HG03066 (cell line): ENCODE measurements around the gene TGM3.

Experiments
- ATAC-seq: cut with Tn5 transposase; IDR thresholded peaks from one replicate; pipeline ENCODE4 v1.9.1; 2021; ENCODE audit warnings: low read depth; ENCODE audit not compliant: unreplicated experiment

TGM3 gene

DNA sequence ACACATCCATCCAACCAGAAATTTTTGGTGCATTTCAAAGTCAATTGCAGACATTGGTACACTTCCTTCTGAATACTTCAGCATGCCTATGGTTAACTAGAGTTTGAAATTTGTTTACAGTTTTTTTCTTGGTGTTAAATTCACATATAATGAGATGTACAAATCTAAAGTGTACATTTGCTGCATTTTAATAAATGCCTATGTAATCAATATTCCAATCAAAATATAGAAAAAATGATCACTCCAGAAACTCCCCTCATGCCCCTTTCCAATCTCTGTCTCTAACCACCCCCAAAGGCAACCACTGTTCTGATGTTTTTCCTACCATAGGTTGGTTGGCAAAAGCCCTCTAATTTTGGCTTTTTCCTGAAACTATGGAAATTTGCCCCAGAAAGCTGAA lies 77.3 kb downstream of the TGM3 start:
- ATAC-seq: no peak

DNA sequence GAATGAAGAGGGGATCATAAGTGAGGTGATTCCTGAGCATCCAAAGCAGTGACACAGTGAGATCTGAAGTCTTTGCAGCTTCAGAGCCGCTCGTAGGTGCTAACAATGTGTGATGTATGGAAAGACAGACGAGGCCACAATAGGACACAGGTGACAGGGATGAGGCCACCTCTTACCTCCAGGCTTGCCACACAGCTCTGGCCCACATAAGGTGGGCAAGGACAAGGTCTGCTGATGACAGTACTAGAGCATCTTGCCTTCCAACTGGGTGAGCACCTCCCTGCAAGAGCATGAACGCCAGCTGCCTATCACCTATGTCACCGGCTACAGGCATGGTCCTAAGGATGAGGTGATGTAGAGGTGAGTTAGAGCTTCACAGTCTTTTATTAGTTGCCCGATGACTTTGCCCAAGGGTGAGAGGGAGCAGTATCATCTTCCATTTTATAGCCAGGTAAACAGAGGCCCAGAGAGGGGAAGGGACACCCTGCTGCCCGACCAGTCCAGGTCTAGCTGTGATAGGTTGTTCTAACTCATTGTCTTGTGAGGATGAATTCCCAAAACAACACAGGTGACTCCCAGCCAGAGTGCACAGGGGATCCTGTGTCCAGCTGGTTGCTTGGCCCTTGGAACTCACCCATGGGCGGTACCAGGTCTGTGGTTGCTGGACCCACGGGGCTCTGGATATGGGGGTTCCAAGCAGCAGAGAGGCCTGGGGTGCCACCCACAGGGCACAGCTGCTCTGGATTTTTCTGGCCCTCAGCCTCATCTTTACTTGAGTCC lies 78.7 kb downstream of the TGM3 start:
- no peak for ATAC-seq

DNA sequence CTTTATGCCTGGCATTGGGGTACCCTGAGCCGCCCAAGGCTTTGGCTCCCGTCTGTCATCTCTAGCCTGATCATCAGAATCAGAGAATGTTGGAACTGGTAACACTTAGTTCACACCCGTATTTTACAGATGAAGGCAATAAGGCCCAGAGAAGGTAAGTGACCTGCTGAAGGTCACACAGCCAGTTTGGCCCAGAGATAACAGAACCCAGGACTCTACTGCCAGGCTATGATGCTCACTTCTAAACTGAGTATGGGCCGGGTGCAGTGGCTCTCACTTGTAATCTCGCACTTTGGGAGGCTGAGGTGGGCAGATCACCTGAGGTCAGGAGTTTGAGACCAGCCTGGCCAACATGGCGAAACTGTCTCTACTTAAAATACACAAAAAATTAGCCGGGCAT lies 83.1 kb downstream of the TGM3 start:
- ATAC-seq: no peak

DNA sequence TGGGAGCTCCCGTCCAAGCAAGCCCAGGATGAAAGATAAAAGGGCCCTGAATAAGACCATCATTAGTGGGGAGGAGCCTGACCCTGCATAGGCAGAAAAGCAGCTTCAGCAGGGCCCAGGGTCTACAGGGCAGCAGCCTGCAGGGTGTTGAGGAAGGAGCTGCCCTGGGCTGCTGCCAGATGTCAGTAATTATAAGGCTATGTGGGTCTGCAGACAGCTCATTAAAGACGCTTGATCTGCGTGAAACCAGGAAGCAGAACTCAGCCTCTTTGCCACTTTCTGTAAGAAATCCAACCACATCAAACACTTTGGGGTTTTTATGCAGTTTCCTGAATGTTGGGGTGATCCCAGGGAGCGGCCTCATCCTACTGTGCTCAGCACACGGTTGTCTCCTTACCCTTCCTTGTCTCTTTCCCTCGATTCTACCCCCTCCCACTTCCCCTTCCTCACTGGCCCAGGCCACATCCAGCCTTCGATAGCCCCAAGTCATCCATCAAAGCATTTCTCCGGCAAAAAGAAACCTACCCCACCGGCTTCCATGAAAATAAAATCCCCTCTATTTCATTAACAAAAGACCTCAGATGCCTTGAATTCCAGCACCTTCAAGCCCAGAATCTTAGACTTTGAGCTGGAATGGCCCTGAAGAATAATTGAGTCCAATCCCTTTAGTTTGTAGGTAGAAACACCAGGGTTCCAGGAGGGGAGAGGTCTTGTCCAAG lies 83.9 kb downstream of the TGM3 start:
- ATAC-seq: no peak

DNA sequence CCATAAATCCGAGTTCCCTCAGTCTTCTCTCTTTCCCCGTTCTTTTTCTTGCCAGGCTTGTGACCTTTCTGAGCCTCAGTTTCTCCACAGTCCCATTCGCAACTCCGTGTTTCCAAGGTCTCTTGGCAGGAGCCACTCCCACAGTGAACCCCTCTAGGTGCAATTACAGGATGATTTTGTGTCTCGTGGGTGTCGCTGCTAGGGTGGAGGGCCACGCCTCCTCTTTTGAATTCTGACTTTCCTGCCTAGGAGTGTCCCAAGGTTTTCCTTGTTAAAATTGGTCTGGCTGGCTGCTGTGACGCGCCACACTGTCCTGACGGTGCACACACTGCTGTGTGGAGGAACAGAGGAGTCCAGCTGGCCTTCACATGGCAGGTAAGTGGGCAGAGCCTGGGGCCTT lies 84.8 kb downstream of the TGM3 start, which contains the start of gene TGM6:
TGM6 (plus strand) TSS at position 301 of the 400 bp plus-strand sequence; CDS start at position 369, 68 bp downstream.
- no peak for ATAC-seq

DNA sequence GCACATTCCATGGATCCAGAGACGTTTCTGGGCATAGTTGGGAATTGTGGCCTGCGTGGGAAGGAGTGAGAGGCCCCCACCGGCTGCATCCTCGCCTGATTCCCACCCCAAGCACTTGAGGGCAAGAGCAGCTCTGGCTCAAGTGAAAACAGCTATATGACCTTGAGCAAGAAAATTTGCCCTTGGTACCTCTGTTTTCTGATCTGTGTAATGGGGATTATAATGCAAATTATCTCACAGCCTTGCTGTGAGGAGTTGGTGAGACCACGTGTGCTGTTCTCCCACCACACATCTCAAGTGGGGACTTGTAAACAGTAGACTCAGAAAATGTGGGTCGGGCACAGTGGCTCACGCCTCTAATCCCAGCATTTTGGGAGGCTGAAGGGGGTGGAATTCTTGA lies 85.5 kb downstream of the TGM3 start:
- ATAC-seq: no peak

DNA sequence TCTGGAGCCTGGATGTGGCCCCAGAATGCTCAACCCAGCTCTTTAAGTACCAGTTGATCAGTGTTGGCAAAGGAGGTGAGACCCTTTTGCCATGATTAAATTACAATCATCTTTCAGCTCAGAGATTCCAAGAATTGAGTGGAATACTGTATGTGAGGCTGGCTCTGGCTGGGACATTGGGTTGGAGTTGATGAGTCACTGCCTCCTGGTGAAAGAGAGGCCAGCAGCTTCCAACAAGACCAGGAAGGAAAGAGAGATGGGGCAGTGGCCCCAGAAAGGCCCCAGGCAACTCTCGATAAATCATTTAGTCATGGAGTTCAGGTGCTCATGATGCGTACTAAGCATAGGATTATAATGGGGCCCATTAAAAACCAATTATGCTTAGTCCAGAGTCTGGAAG lies 87.0 kb downstream of the TGM3 start:
- ATAC-seq: no peak

DNA sequence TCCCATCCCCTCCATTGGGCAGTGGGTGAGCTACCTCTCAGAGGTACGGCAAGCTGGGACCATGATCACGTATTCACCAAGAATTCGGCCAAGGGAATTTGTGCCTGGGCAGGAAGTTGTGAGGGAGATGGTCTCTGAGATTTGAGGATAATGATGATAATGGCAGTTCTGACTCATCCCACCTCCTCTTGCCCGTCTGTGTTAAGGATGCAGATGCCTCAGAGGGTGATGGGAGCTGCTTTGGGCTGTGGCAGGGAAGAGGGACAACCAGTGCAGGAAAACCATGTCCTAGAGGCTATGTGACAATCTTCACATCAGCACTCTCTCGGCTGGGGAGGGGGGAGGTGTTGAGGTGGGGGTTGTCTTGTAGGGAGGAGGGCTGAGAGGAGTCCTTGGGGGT lies 89.2 kb downstream of the TGM3 start:
- ATAC-seq: no peak

DNA sequence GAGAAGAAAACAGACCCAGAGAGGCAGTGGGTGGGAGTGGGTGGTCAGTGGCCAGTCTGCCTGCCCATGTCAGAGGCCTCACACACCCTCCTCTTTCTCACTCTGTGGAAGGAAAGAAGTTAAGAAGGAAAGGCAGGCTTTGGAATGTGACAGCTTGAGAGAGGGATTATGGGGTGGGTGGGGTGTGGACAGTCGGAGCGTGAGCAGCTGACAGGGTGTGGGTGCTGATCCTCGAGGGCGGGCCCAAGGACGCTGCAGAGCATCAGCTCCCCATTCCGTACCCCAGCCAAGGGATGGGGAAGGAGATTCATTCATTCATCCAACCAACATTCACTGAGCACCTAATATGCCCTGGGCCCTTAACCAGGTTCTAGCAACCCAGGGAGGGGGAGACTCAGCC lies 89.7 kb downstream of the TGM3 start:
- no peak for ATAC-seq

DNA sequence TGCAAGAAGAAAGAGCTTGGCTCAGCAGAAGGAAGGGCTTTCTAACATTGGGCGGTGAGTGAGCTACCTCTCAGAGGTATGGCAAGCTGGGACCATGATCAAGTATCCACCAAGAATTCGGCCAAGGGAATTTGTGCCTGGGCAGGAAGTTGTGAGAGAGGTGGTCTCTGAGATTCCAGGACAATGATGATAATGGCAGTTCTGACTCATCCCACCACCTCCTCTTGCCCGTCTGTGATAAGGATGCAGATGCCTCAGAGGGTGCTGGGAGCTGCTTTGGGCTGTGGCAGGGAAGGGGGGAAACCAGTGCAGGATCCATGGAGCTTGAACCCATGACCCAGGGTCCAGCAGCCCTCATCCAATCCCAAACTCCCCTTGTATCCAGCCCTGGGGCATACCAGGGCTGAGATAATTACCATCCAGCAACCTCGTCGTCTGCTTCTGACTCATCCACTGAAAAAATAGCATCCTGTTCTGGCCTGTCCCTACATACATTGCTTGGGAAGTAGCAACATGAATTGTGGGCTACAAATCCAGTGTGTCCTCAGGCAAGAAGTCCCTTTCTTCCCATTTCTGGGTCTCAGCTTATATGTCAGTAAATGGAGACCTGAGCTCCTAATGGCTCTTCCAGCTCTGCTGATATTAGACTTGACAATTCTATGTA lies 90.8 kb downstream of the TGM3 start:
- ATAC-seq: no peak

DNA sequence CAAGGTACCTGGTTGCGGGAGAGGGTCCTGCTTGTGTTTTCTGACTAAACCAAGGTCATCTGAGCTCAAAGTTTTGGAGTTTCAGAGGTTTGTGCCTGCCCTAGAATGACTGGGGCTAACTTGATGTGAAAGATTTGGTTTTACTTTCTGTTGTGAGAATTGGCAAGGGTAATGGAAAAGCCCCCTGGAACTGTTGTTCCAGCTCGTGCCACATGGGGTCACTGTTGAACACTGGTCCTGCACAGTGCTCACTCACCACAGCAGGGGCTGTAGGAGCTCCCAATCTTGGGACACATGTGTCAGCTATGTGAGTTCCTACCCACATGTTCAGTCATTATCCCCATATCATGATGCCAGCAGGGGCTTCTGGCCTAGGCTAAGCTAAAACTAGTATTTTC lies 91.4 kb downstream of the TGM3 start:
- ATAC-seq: no peak

DNA sequence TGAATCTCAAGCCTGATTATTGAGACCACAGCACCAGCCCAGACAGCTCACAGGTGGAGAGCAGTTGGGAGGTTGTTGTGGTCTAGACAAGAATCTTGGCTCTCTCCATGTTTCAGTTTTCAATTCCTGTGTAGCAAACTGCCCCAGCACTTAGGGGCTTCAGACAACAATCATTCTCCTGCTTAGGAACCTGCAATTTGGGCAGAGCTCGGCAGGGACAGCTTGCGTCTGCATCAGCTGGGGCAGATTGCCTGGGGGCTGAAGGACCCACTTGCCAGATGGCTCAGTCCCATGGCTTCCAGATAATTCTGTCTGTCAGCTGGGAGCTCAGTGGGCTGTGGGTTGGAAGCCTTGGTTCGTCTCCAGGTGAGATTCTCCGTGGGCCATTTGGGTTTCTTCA lies 91.8 kb downstream of the TGM3 start:
- no peak for ATAC-seq
